ENCODE data around the gene TXNDC11.
A peak's percentile ranks its signal among the peaks of the same experiment; 100 is the strongest.

TXNDC11 gene

GRCh38 chr16:11671271-11671670, 71.4 kb downstream of the TXNDC11 start:
- no peak for DNase-seq (ENCODE audit: low spot score)
- no peak for TF ChIP-seq CTCF (IDR thresholded peaks at IDR 0.05; ENCODE audit: extremely low read depth, missing control alignments)

- no peak for TF ChIP-seq CTCF (IDR thresholded peaks at IDR 0.05; ENCODE audit: extremely low read depth, missing control alignments)
- DNase-seq (ENCODE audit: low spot score): peak; percentile 72
Measured at GRCh38 chr16:11670171-11671131, 72.2 kb downstream of the TXNDC11 start.

GRCh38 chr16:11669380-11670146, 73.1 kb downstream of the TXNDC11 start:
- TF ChIP-seq CTCF (IDR thresholded peaks at IDR 0.05; ENCODE audit: extremely low read depth, missing control alignments): no peak
- DNase-seq (ENCODE audit: low spot score): peak; percentile 70

- DNase-seq (ENCODE audit: low spot score): peak; percentile 51
- no peak for TF ChIP-seq CTCF (IDR thresholded peaks at IDR 0.05; ENCODE audit: extremely low read depth, missing control alignments)
Measured at GRCh38 chr16:11668623-11669379, 73.9 kb downstream of the TXNDC11 start.

DNA sequence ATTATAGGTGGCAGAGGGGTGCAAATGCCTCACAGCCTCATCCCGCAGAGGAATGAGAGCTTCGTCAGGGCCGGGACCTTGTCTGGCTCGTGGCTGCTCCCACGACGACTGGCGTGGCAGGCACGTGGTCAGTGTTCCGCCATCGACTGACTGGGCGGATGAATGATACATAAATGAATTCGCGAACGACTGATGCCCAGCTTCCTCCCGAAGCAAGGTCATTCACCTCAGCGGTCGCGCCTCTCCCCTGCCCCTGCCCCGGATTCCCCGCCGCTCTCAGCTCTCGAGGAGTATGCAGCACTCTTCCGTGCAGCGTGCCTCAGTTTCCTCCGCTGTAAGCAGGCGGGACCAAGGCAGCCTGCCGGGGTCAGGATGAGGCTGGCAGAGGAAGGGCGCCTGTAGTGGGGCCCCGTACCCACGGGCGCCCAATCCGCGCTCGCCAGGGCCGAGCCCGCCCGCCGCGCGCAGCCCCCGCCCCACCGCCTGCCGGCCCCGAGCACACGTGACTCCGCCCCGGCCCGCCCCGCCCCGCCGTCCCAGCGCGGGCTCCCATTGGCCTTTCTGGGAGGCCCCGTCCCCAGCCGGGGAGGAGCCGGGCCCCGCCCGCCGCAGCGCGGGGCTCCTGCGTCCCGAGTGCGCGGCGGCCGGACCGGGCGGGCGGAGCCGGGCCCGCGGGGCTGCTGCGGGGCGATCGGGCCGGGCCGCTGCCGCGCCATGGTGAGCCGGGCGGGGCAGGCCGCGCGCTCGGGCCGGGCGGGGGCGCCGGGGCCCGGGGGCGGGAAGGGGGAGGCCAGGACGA, 74.6 kb downstream of the TXNDC11 start, which contains the start of gene SNN:
TSS of gene SNN (plus strand) at position 632 of the 799 bp plus-strand sequence. CDS start 7,605 bp downstream, outside the sequence.
- peak; percentile 99 for DNase-seq (ENCODE audit: low spot score)
- TF ChIP-seq CTCF (IDR thresholded peaks at IDR 0.05; ENCODE audit: extremely low read depth, missing control alignments): no peak

GRCh38 chr16:11667221-11667823, 75.3 kb downstream of the TXNDC11 start:
- DNase-seq (ENCODE audit: low spot score): no peak
- TF ChIP-seq CTCF (IDR thresholded peaks at IDR 0.05; ENCODE audit: extremely low read depth, missing control alignments): no peak

All from GM20000 (cell line).